H7 (cell line): ENCODE measurements around the gene ZMIZ2. TPM values are rescaled to one million over a fixed set of nuclear protein-coding genes. Genes with fewer than 3 reads are reported as not detected.

Source experiments
- DNase-seq: peaks from one replicate; pipeline ENCODE4 v3.0.0; 2012
- H3K27me3 ChIP-seq: 2 replicates; pipeline ENCODE4 v1.6.0; 2011; ENCODE audit warnings: mild to moderate bottlenecking, low read length; ENCODE audit not compliant: control insufficient read depth, insufficient read depth
- H3K36me3 ChIP-seq: replicated peaks from 2 replicates; pipeline ENCODE4 v1.5.1; 2011; ENCODE audit warnings: low read length; ENCODE audit not compliant: control insufficient read depth, insufficient read depth
- H3K4me3 ChIP-seq: 2 replicates; pipeline ENCODE4 v1.5.1; 2011; ENCODE audit warnings: low read depth, mild to moderate bottlenecking, control low read depth, low read length, moderate library complexity; ENCODE audit not compliant: insufficient read depth
- total RNA-seq: library from RNA; depleted of rRNA; stranded (reverse); fragments of >200 nt; shearing (Covaris generic); gene quantifications from 2 replicates; pipeline ENCODE4 v1.2.3, GENCODE V29; 2014; rRNA removed

ZMIZ2 gene
- total RNA-seq, 1 experiment from 2014 or later = 17.9 TPM

GRCh38 chr7:44808914-44809393 lies 60.3 kb downstream of the ZMIZ2 start:
- no peak for DNase-seq
- Histone ChIP-seq H3K27me3 (no peaks in the 10 kb centered on the region), H3K4me3 (no peak overlapping the region), H3K36me3 (no peaks in the 10 kb centered on the region)

GRCh38 chr7:44811093-44811492 lies 62.4 kb downstream of the ZMIZ2 start:
- Histone ChIP-seq H3K27me3 (no peaks in the 10 kb centered on the region), H3K4me3 (no peak overlapping the region)
- no peak for DNase-seq

GRCh38 chr7:44811571-44811970 lies 62.9 kb downstream of the ZMIZ2 start:
- no peak overlapping the region for H3K4me3 ChIP-seq
- H3K36me3 ChIP-seq = no peaks in the 10 kb centered on the region
- no peak for DNase-seq
- H3K27me3 ChIP-seq = no peaks in the 10 kb centered on the region

More at GRCh38 chr7:44811093-44811492, 62.4 kb downstream of the ZMIZ2 start:
- no peaks in the 10 kb centered on the region for H3K36me3 ChIP-seq

- H3K27me3 ChIP-seq = no peaks in the 10 kb centered on the region
- no peaks in the 10 kb centered on the region for H3K36me3 ChIP-seq
- no peak for DNase-seq
- H3K4me3 ChIP-seq = no peak overlapping the region
Measured at GRCh38 chr7:44814919-44815318, 66.3 kb downstream of the ZMIZ2 start.

GRCh38 chr7:44819292-44819691 lies 70.6 kb downstream of the ZMIZ2 start:
- Histone ChIP-seq H3K36me3 (no peaks in the 10 kb centered on the region), H3K27me3 (no peaks in the 10 kb centered on the region), H3K4me3 (no peak overlapping the region)
- peak; percentile 46 for DNase-seq

Other genes with a start within 250 kb of the ZMIZ2 start
- gene NPC1L1, start 207.5 kb upstream of the ZMIZ2 start, total RNA-seq = not detected in 2 replicates
- gene DDX56, start 174.9 kb upstream of the ZMIZ2 start, total RNA-seq = 81.2 and 93.4 TPM in 2 replicates
- gene TMED4, start 166.6 kb upstream of the ZMIZ2 start, total RNA-seq = 94.4 and 114 TPM in 2 replicates
- 63.1 and 71.3 TPM in 2 replicates for gene OGDH, start 142.2 kb upstream of the ZMIZ2 start, total RNA-seq
- gene PPIA, start 47.8 kb downstream of the ZMIZ2 start, total RNA-seq = 3,731 and 4,122 TPM in 2 replicates
- gene H2AZ2, start 99.2 kb downstream of the ZMIZ2 start, total RNA-seq = 179 and 184 TPM in 2 replicates
- gene PURB, start 136.7 kb downstream of the ZMIZ2 start, total RNA-seq = 7.7 and 9.3 TPM in 2 replicates
- not detected in 2 replicates for gene MYO1G, start 230.2 kb downstream of the ZMIZ2 start, total RNA-seq